Activated T-helper 1 cell treated with anti-CD3 and anti-CD28 coated beads, Interleukin-12 subunit alpha, Interleukin-12 subunit beta, Interleukin-2, Interleukin-4 antibody, amounts not matched to agents 30 ng/mL and 10 ng/mL and 1 ng/mL, durations not matched to agents 14 hours and 24 hours and 36 hours (primary cell): Measurements from ENCODE around the gene CRTAP. TPM values are rescaled to one million over a fixed set of nuclear protein-coding genes. Genes with fewer than 3 reads are reported as not detected.

Source experiments
- DNase-seq: peaks from one replicate; pipeline ENCODE4 v3.0.0; 2021; ENCODE audit warnings: low spot score
- H3K27ac Mint-ChIP-seq: one replicate; pipeline ENCODE4 v1.8.0; 2021; ENCODE audit warnings: mild to moderate bottlenecking, mixed read lengths
- H3K27me3 Mint-ChIP-seq: one replicate; pipeline ENCODE4 v1.8.0; 2022; ENCODE audit warnings: mild to moderate bottlenecking, moderate library complexity, mixed read lengths; ENCODE audit not compliant: insufficient read depth
- H3K36me3 Mint-ChIP-seq: one replicate; pipeline ENCODE4 v1.8.0; 2021; ENCODE audit warnings: low read depth, mixed read lengths
- H3K4me1 Mint-ChIP-seq: one replicate; pipeline ENCODE4 v1.8.0; 2021; ENCODE audit warnings: low read depth, mixed read lengths
- H3K4me3 Mint-ChIP-seq: one replicate; pipeline ENCODE4 v1.8.0; 2021; ENCODE audit warnings: mild to moderate bottlenecking, moderate library complexity, mixed read lengths
- H3K9me3 Mint-ChIP-seq: one replicate; pipeline ENCODE4 v1.8.0; 2021; ENCODE audit warnings: mixed read lengths
- intact Hi-C: fragments of 100-400 bp; cut with micrococcal nuclease; formaldehyde crosslinking; loops from one replicate; pipeline ENCODE4 v1.15.1; 2024
- total RNA-seq: library from RNA; stranded (reverse); gene quantifications from 2 replicates; pipeline ENCODE4 v1.2.3, GENCODE V29; 2022

Gene CRTAP
- total RNA-seq, 1 donor from 2014 or later, result 33.2 TPM

GRCh38 chr3:33083958-33084357 lies 29.9 kb upstream of the CRTAP start:
- Mint-ChIP-seq H3K36me3 (peaks cover 22% of the 10 kb centered on the region), H3K4me3 (no peak overlapping the region), H3K27ac (no peak overlapping the region), H3K9me3 (no peaks in the 10 kb centered on the region), H3K27me3 (no peaks in the 10 kb centered on the region), H3K4me1 (peaks cover 22% of the 10 kb centered on the region)
- intact Hi-C loops, result no loop called here
- DNase-seq, result no peak

- Mint-ChIP-seq H3K27ac (no peak overlapping the region), H3K4me3 (no peak overlapping the region), H3K9me3 (no peaks in the 10 kb centered on the region), H3K36me3 (peaks cover 60% of the 10 kb centered on the region), H3K27me3 (peaks cover 2% of the 10 kb centered on the region), H3K4me1 (peaks cover 61% of the 10 kb centered on the region)
- intact Hi-C loops, result no loop called here
- DNase-seq, result no peak
Observed at GRCh38 chr3:33088691-33089090, 25.1 kb upstream of the CRTAP start.

GRCh38 chr3:33089515-33089914 lies 24.3 kb upstream of the CRTAP start:
- H3K27ac Mint-ChIP-seq, result no peak overlapping the region
- H3K4me3 Mint-ChIP-seq, result peak overlapping the region; percentile 32
- peaks cover 57% of the 10 kb centered on the region for H3K36me3 Mint-ChIP-seq
- no peaks in the 10 kb centered on the region for H3K9me3 Mint-ChIP-seq
- H3K27me3 Mint-ChIP-seq, result peaks cover 2% of the 10 kb centered on the region
- peaks cover 62% of the 10 kb centered on the region for H3K4me1 Mint-ChIP-seq
- intact Hi-C loops, result no loop called here
- no peak for DNase-seq

- Mint-ChIP-seq H3K36me3 (peaks cover 54% of the 10 kb centered on the region), H3K27me3 (peaks cover 2% of the 10 kb centered on the region), H3K27ac (peak overlapping the region; percentile 32), H3K4me1 (peaks cover 75% of the 10 kb centered on the region), H3K9me3 (no peaks in the 10 kb centered on the region), H3K4me3 (no peak overlapping the region)
- DNase-seq, result no peak
- intact Hi-C loops, result loop anchor here (10.0 kb wide), 1 partner anchor 587 kb away; the partner anchor contains the start of gene CMTM6
Observed at GRCh38 chr3:33091746-33092145, 22.1 kb upstream of the CRTAP start.

GRCh38 chr3:33092496-33093254 lies 21.1 kb upstream of the CRTAP start:
- peaks cover 79% of the 10 kb centered on the region for H3K4me1 Mint-ChIP-seq
- no peak for DNase-seq
- peak overlapping the region; percentile 33 for H3K27ac Mint-ChIP-seq
- intact Hi-C loops, result loop anchor here (10.0 kb wide), 1 partner anchor 588 kb away; the partner anchor contains the start of gene CMTM6
- H3K36me3 Mint-ChIP-seq, result peaks cover 52% of the 10 kb centered on the region
- no peak overlapping the region for H3K4me3 Mint-ChIP-seq
- H3K27me3 Mint-ChIP-seq, result peaks cover 2% of the 10 kb centered on the region
- no peaks in the 10 kb centered on the region for H3K9me3 Mint-ChIP-seq

- H3K9me3 Mint-ChIP-seq, result no peaks in the 10 kb centered on the region
- peaks cover 67% of the 10 kb centered on the region for H3K4me1 Mint-ChIP-seq
- H3K27me3 Mint-ChIP-seq, result peaks cover 3% of the 10 kb centered on the region
- H3K27ac Mint-ChIP-seq, result no peak overlapping the region
- H3K36me3 Mint-ChIP-seq, result peaks cover 41% of the 10 kb centered on the region
- no peak for DNase-seq
- H3K4me3 Mint-ChIP-seq, result no peak overlapping the region
- intact Hi-C loops, result loop anchor here (10.0 kb wide), 1 partner anchor 589 kb away; the partner anchor contains the start of gene CMTM6
Observed at GRCh38 chr3:33093847-33094246, 20.0 kb upstream of the CRTAP start.

GRCh38 chr3:33095436-33095835 lies 18.4 kb upstream of the CRTAP start:
- peaks cover 31% of the 10 kb centered on the region for H3K36me3 Mint-ChIP-seq
- no peaks in the 10 kb centered on the region for H3K9me3 Mint-ChIP-seq
- no peak for DNase-seq
- intact Hi-C loops, result loop anchor here (1.0 to 10.0 kb wide), 2 partner anchors 591 to 623 kb away; partner anchors contain the start of genes CLASP2 and CMTM6
- peak overlapping the region; percentile 97 for H3K4me3 Mint-ChIP-seq
- H3K4me1 Mint-ChIP-seq, result peaks cover 51% of the 10 kb centered on the region
- H3K27ac Mint-ChIP-seq, result peak overlapping the region; percentile 74
- peaks cover 2% of the 10 kb centered on the region for H3K27me3 Mint-ChIP-seq

GRCh38 chr3:33096093-33096868 lies 17.5 kb upstream of the CRTAP start:
- H3K9me3 Mint-ChIP-seq, result no peaks in the 10 kb centered on the region
- H3K36me3 Mint-ChIP-seq, result peaks cover 26% of the 10 kb centered on the region
- H3K27ac Mint-ChIP-seq, result peak overlapping the region; percentile 86
- peak; percentile 39 for DNase-seq
- peak overlapping the region; percentile 97 for H3K4me3 Mint-ChIP-seq
- intact Hi-C loops, result loop anchor here (2.0 to 10.0 kb wide), 4 partner anchors 33 to 703 kb away; partner anchors contain the start of genes CMTM6, CNOT10 and PDCD6IP
- peaks cover 2% of the 10 kb centered on the region for H3K27me3 Mint-ChIP-seq
- peaks cover 43% of the 10 kb centered on the region for H3K4me1 Mint-ChIP-seq

GRCh38 chr3:33099109-33099645 lies 14.6 kb upstream of the CRTAP start:
- Mint-ChIP-seq H3K4me1 (peaks cover 17% of the 10 kb centered on the region), H3K27ac (no peak overlapping the region), H3K9me3 (no peaks in the 10 kb centered on the region), H3K36me3 (peaks cover 2% of the 10 kb centered on the region), H3K27me3 (peaks cover 2% of the 10 kb centered on the region), H3K4me3 (no peak overlapping the region)
- no peak for DNase-seq
- intact Hi-C loops, result loop anchor here (10.0 kb wide), 1 partner anchor 594 kb away; the partner anchor contains the start of gene CMTM6

GRCh38 chr3:33099701-33100100 lies 14.1 kb upstream of the CRTAP start:
- Mint-ChIP-seq H3K4me3 (no peak overlapping the region), H3K9me3 (no peaks in the 10 kb centered on the region), H3K27me3 (peaks cover 4% of the 10 kb centered on the region), H3K4me1 (peaks cover 17% of the 10 kb centered on the region), H3K36me3 (peaks cover 2% of the 10 kb centered on the region), H3K27ac (no peak overlapping the region)
- intact Hi-C loops, result loop anchor here (10.0 kb wide), 1 partner anchor 595 kb away; the partner anchor contains the start of gene CMTM6
- no peak for DNase-seq

- Mint-ChIP-seq H3K36me3 (peaks cover 2% of the 10 kb centered on the region), H3K4me3 (no peak overlapping the region), H3K4me1 (peaks cover 17% of the 10 kb centered on the region), H3K27ac (no peak overlapping the region), H3K9me3 (no peaks in the 10 kb centered on the region), H3K27me3 (peaks cover 4% of the 10 kb centered on the region)
- no peak for DNase-seq
- intact Hi-C loops, result no loop called here
Observed at GRCh38 chr3:33100229-33100628, 13.6 kb upstream of the CRTAP start.

GRCh38 chr3:33103034-33103433 lies 10.8 kb upstream of the CRTAP start:
- intact Hi-C loops, result no loop called here
- Mint-ChIP-seq H3K4me1 (no peaks in the 10 kb centered on the region), H3K9me3 (no peaks in the 10 kb centered on the region), H3K27me3 (peaks cover 3% of the 10 kb centered on the region), H3K27ac (no peak overlapping the region), H3K36me3 (no peaks in the 10 kb centered on the region), H3K4me3 (no peak overlapping the region)
- no peak for DNase-seq
